Pons (tissue), 1 donor: ENCODE results near the gene PPP2R2D.
A peak's percentile ranks its signal among the peaks of the same experiment; 100 is the strongest.
"Not testable (repeated sequence)": the region's sequence is repeated elsewhere in the genome, so short reads cannot be mapped to it uniquely, and the experiment has no call there.

Experiments used
- DNase-seq: peaks from one replicate; pipeline ENCODE4 v3.0.0-alpha.2; 2016; ENCODE audit warnings: low spot score

The PPP2R2D gene

GRCh38 chr10:131977323-131978096, 76.7 kb downstream of the PPP2R2D start:
- no peak for DNase-seq

- DNase-seq = no peak
Measured at GRCh38 chr10:131978366-131978765, 77.6 kb downstream of the PPP2R2D start.

GRCh38 chr10:131978851-131979250, 78.0 kb downstream of the PPP2R2D start:
- DNase-seq = no peak

- no peak for DNase-seq
Measured at GRCh38 chr10:131979336-131979735, 78.5 kb downstream of the PPP2R2D start.

- DNase-seq = no peak
Measured at GRCh38 chr10:131979821-131980270, 79.0 kb downstream of the PPP2R2D start.

GRCh38 chr10:131980321-131980720, 79.5 kb downstream of the PPP2R2D start:
- DNase-seq = no peak

GRCh38 chr10:131980761-131981428, 80.1 kb downstream of the PPP2R2D start:
- DNase-seq = no peak

- DNase-seq = peak; percentile 84
Measured at GRCh38 chr10:131981429-131982184, 80.8 kb downstream of the PPP2R2D start, which contains the start of gene BNIP3. TSS of gene BNIP3 (minus strand) at chr10:131981923. CDS start at chr10:131981806, 117 bp downstream.

- no peak for DNase-seq
Measured at GRCh38 chr10:131982185-131982756, 81.5 kb downstream of the PPP2R2D start.

- no peak for DNase-seq
Measured at GRCh38 chr10:131982796-131983195, 82.0 kb downstream of the PPP2R2D start.

GRCh38 chr10:131983780-131984179, 83.0 kb downstream of the PPP2R2D start:
- no peak for DNase-seq

GRCh38 chr10:131986851-131987250, 86.0 kb downstream of the PPP2R2D start:
- not testable (repeated sequence) for DNase-seq

GRCh38 chr10:131987301-131987700, 86.5 kb downstream of the PPP2R2D start:
- not testable (repeated sequence) for DNase-seq

GRCh38 chr10:131987786-131988185, 87.0 kb downstream of the PPP2R2D start:
- not testable (repeated sequence) for DNase-seq

- DNase-seq = no peak
Measured at GRCh38 chr10:131991726-131992125, 90.9 kb downstream of the PPP2R2D start.

- DNase-seq = no peak
Measured at GRCh38 chr10:131993275-131993674, 92.5 kb downstream of the PPP2R2D start.

- no peak for DNase-seq
Measured at GRCh38 chr10:131994435-131994834, 93.6 kb downstream of the PPP2R2D start.

GRCh38 chr10:131996466-131997365, 95.9 kb downstream of the PPP2R2D start:
- DNase-seq = peak; percentile 60

GRCh38 chr10:131997366-131998049, 96.7 kb downstream of the PPP2R2D start:
- DNase-seq = no peak

GRCh38 chr10:131998050-131998844, 97.4 kb downstream of the PPP2R2D start:
- no peak for DNase-seq
